ENCODE measurements around the gene PCBP2. TPM values are rescaled to one million over a fixed set of nuclear protein-coding genes. Genes with fewer than 3 reads are reported as not detected.

The PCBP2 gene
- total RNA-seq, 2 experiments from 2014 or later = 209 to 1,015 TPM

DNA sequence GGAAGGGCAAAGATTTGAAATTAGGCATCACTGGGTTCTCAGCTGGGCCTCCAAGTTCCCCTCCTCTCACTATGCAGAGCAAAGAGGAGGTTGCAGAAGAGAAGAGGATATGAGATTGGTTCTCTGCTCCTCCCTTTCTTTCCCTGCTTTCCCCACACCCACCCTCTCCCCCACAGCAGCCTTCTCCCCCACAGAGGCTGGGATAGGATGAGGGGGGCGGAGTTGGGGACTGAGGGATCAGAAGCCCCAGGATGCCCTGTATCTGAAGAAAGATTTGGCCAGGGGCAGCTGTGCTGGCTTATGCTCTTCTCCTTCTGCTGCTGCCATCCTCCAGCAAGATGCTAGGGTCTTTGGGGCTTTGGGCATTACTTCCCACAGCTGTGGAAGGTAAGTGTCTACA lies 28.3 kb upstream of the PCBP2 start, which contains the start of gene AMHR2:
TSS of gene AMHR2 (plus strand) at position 259 of the 400 bp plus-strand sequence. CDS start at position 339, 80 bp downstream.
- Histone ChIP-seq H3K36me3 (ENCODE audit: insufficient read depth, low read length) (no peaks in the 10 kb centered on the region), H4K20me1 (ENCODE audit: insufficient read depth, low read length) (no peaks in the 10 kb centered on the region), H3K9me3 (ENCODE audit: low read length) (no peaks in the 10 kb centered on the region), H3K4me2 (ENCODE audit: low read length) (no peak within 1 kb of the TSS), H3K4me3 (ENCODE audit: low read depth, low read length, poor library complexity, severe bottlenecking) (no peak within 1 kb of the TSS), H3K27ac (ENCODE audit: low read depth, low read length, poor library complexity, severe bottlenecking) (no peak within 1 kb of the TSS), H3K4me1 (ENCODE audit: insufficient read depth, low read length, poor library complexity, severe bottlenecking) (peaks cover 4% of the 10 kb centered on the region), H2AFZ (ENCODE audit: low read length) (no peak within 1 kb of the TSS), H3K9me2 (ENCODE audit: insufficient read depth, low read length) (no peaks in the 10 kb centered on the region), H3K79me2 (ENCODE audit: insufficient read depth, low read depth, low read length) (no peaks in the 10 kb centered on the region)
- DNase-seq (ENCODE audit: low spot score) = no peak
- CTCF ChIA-PET (ENCODE audit: unreplicated experiment) = no interaction called here
- POLR2A ChIA-PET = no interaction called here
- intact Hi-C loops (cut with micrococcal nuclease; ENCODE audit: unreplicated experiment) = loop anchor here (5.0 kb wide), 1 partner anchor 84 kb away; the partner anchor contains the start of gene NPFF
- TF ChIP-seq, protein P1, sequence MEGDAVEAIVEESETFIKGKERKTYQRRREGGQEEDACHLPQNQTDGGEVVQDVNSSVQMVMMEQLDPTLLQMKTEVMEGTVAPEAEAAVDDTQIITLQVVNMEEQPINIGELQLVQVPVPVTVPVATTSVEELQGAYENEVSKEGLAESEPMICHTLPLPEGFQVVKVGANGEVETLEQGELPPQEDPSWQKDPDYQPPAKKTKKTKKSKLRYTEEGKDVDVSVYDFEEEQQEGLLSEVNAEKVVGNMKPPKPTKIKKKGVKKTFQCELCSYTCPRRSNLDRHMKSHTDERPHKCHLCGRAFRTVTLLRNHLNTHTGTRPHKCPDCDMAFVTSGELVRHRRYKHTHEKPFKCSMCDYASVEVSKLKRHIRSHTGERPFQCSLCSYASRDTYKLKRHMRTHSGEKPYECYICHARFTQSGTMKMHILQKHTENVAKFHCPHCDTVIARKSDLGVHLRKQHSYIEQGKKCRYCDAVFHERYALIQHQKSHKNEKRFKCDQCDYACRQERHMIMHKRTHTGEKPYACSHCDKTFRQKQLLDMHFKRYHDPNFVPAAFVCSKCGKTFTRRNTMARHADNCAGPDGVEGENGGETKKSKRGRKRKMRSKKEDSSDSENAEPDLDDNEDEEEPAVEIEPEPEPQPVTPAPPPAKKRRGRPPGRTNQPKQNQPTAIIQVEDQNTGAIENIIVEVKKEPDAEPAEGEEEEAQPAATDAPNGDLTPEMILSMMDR (conservative IDR thresholded peaks at IDR 0.05; ENCODE audit: low read length) = no peak
- no peak for TF ChIP-seq EZH2phosphoT487 (IDR thresholded peaks at IDR 0.05; ENCODE audit: borderline replicate concordance, low read depth, low read length)
- BruUV-seq (replicated peaks) = no TSS peak

DNA sequence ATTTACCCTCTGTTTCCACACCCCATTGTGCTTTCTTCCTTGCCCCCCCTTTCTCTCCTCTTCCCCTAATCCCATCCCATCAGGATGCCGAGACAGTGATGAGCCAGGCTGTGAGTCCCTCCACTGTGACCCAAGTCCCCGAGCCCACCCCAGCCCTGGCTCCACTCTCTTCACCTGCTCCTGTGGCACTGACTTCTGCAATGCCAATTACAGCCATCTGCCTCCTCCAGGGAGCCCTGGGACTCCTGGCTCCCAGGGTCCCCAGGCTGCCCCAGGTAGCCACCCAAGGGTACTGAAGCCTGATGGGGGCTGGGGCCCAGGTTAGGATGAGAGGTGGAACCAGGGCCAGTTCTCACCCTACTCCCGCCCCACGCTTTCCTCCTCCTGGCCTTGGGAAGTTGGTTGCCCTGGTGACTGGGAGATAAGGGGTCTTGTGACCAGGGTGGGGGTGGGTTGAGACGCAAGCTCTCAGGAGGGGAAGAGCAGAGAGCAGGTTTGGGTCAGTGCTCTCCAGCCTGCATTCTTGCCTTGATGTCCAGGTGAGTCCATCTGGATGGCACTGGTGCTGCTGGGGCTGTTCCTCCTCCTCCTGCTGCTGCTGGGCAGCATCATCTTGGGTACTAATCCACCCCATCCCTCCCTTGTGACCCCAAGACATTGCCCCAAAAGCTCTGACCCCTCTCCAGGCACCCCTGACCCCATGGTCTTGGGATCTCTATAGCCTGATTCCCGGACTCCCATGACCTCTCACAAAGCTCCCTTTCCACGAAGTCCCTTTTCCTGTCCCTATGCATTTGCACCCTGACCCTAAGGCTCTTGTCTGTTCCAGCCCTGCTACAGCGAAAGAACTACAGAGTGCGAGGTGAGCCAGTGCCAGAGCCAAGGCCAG lies 27.0 kb upstream of the PCBP2 start:
- Histone ChIP-seq H3K4me1 (ENCODE audit: insufficient read depth, low read length, poor library complexity, severe bottlenecking) (peaks cover 4% of the 10 kb centered on the region), H3K9me2 (ENCODE audit: insufficient read depth, low read length) (no peaks in the 10 kb centered on the region), H3K79me2 (ENCODE audit: insufficient read depth, low read depth, low read length) (no peaks in the 10 kb centered on the region), H4K20me1 (ENCODE audit: insufficient read depth, low read length) (no peaks in the 10 kb centered on the region), H3K36me3 (ENCODE audit: insufficient read depth, low read length) (no peaks in the 10 kb centered on the region), H3K4me3 (ENCODE audit: low read depth, low read length, poor library complexity, severe bottlenecking) (no peak overlapping the region), H2AFZ (ENCODE audit: low read length) (no peak overlapping the region), H3K27ac (ENCODE audit: low read depth, low read length, poor library complexity, severe bottlenecking) (no peak overlapping the region), H3K9me3 (ENCODE audit: low read length) (no peaks in the 10 kb centered on the region), H3K4me2 (ENCODE audit: low read length) (no peak overlapping the region)
- TF ChIP-seq EZH2phosphoT487 (IDR thresholded peaks at IDR 0.05; ENCODE audit: borderline replicate concordance, low read depth, low read length) = no peak
- TF ChIP-seq, protein P1 (conservative IDR thresholded peaks at IDR 0.05; ENCODE audit: low read length) = no peak
- intact Hi-C loops (cut with micrococcal nuclease; ENCODE audit: unreplicated experiment) = loop anchor here (5.0 kb wide), 1 partner anchor 82 kb away; the partner anchor contains the start of gene NPFF
- ChIA-PET CTCF (ENCODE audit: unreplicated experiment) (interaction anchor here (1.2 kb wide), 1 partner anchor 73 kb away, joined by 3 read pairs; no protein-coding TSS in a partner anchor), POLR2A (interaction anchor here (0.7 kb wide), 1 partner anchor 15 kb away, joined by 3 read pairs; no protein-coding TSS in a partner anchor)
- no TSS peak for BruUV-seq (replicated peaks)
- DNase-seq (ENCODE audit: low spot score) = no peak

Data from OCI-LY7 (cell line).